HG03558 (cell line): ENCODE measurements around the gene DCBLD2.
"Not testable (repeated sequence)": the region's sequence is repeated elsewhere in the genome, so short reads cannot be mapped to it uniquely, and the experiment has no call there.

ENCODE experiments used
- ATAC-seq: cut with Tn5 transposase; IDR thresholded peaks from one replicate; pipeline ENCODE4 v1.9.1; 2021; ENCODE audit warnings: moderate number of reproducible peaks; ENCODE audit not compliant: unreplicated experiment; ENCODE audit errors: extremely low read depth

The DCBLD2 gene

DNA sequence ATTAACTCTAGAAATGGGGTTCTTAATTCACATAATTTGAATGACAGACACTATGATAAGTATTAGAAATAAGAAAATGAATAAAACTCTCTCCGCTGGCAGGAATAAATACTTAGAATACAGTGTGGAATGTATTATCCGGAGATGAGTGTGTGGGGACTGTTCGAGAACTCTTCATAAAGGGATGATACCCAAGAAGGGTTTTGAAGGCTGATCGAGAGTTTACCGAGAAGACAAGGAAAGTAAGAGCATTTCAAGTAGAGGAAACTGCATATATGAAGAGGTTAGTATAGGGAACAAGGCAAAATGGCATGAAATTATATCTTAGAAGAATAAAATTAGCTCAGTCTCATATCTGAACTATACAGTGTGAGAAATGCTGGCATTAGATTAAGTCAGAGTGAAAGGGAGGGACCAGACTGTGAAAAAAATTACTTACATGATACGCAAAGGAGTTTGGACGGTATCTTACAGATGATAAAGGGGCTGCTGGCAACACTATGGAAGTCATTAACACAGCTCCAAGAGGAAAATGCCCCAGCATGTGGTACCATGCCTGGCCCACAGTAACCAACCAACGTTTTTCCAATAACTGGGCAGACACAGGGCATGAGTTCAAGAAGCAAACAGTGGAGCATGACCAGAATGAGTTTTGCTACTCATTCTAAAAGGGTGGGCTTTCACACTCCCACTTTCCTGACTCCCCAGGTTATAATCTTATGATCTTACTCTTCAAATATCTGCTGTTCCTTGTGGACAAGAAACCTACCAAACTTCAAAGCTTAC is 6.5 kb downstream of the DCBLD2 start:
- no peak for ATAC-seq

GRCh38 chr3:98893740-98894139 is 7.8 kb downstream of the DCBLD2 start:
- no peak for ATAC-seq

DNA sequence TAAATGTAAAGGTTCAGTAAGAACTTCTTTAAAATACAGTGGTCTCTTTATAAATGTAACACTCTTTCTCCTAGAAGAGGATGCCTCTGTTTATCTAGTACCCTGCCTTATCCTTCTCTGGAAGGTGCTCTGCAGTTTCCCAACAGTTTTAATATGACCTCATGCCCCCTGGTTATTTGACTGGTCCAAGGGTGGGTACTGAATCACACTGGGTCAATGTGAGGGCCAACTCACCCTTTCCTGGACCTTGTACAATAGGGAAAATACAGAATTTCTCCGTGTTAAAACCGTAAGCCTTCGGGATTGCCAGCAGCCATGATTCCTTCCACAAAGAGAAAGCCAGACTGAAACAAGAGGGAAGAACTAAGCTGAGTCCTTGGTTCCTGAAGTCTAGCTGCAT is 9.2 kb downstream of the DCBLD2 start:
- ATAC-seq, result no peak

DNA sequence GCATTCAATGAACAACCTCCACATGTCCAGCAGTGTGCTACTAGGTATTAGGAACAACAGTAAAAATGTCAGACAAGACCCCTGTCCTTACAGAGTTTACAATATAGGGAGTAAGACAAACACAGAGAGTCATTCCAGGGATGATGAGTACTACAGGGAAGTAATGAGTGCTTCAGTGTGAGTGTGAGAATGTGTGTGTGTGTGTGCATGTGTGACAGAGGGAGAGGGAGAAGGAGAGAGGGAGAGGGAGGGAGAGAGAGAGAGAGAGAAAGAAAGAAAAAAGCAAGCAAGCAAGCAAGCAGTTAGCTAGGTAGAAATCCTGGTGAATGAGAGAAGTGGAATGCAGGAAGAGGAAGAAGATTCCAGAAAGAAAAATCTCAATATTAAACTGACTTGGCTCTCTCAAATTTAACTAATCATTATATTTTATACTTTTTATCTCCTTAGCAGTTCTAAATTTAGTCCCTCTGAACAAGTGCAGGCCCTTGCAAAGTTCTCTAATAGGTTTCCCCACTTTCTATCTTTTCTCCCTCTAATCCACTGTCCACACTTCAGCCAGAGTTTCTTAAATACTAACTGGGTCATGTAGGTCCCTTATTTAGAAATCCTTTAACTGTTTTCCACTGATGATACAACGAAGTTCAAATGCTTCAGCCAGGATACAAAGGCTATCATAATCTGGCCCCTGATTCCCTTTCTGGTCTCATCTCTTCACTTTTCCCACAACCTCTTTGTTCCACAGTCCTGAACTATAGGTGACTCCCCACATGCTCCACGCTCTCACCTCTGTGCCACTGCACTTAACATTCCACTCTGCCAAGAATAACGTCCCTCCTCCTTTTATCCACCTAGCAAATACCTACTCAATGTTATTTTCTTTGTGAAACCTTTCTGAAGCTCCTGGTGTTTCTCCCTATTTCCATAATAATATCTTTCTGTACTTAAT is 10.3 kb downstream of the DCBLD2 start:
- no peak for ATAC-seq

DNA sequence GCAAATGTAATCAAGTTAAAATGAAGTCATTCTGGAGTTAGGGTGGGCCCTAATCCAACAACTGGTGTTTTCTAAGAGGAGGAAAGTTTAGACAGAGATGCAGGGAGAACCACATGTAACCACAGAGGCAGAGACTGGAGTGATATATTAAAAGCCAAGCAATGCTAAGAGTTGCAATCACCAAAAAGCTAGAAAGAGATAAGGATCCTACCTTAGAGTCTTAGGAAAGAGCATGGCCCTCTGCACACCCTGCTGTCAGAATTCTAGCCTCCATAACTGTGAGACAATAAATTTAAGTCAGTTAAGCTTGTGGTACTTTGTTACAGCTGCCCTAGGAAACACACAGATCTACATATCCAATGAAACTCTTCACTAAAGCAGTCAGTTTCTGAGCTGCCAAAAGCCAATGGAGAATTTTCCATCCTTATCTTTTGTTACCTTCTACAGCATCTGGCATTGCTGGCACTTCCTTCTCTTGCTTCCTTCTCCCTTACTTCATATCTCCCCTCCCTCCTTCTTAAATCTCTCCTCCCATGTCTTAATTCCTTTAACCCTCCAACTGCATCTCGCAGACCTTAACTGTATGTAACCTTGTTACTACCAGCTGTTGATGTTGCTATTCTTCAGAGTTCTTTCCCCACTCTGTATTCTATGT is 11.2 kb downstream of the DCBLD2 start:
- ATAC-seq, result no peak

GRCh38 chr3:98887684-98888083 is 13.8 kb downstream of the DCBLD2 start:
- ATAC-seq, result no peak

DNA sequence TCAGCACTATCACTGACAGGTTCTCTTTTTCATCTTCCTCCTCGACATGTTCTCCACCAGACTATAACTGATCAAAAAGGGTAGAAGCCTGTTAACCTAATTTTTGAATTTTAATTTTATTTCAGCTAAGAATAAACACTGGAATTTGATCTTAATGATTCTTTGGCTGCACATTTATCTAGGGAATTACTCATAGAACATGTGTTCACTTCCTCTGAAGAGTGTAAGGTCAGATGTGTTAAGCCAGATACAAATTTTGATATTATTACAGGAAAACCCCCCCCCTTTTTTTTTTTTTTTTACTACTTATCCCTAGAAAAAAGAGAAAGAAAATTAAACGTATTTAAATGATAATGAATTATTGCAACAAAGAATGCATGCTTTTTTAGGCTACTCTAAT is 15.0 kb downstream of the DCBLD2 start:
- ATAC-seq, result no peak

DNA sequence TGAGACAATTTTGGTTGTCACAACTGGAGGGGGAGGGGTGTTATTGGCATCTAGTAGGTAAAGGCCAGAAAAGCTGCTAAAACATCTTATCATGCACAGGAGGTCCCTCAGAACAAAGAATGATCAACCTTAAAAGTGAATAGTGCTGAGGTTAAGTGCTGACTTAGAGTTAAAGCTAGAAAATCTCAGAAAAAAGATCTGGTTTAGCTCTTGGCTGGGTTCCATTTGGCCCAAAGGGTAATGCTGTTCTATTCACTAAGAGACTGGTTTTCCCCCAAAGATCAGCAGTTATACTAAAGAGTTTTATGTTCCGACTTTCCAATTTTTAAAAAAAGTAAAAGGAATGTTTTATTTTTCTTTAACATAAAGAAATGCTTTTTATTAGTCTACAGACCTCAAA is 15.6 kb downstream of the DCBLD2 start:
- no peak for ATAC-seq

DNA sequence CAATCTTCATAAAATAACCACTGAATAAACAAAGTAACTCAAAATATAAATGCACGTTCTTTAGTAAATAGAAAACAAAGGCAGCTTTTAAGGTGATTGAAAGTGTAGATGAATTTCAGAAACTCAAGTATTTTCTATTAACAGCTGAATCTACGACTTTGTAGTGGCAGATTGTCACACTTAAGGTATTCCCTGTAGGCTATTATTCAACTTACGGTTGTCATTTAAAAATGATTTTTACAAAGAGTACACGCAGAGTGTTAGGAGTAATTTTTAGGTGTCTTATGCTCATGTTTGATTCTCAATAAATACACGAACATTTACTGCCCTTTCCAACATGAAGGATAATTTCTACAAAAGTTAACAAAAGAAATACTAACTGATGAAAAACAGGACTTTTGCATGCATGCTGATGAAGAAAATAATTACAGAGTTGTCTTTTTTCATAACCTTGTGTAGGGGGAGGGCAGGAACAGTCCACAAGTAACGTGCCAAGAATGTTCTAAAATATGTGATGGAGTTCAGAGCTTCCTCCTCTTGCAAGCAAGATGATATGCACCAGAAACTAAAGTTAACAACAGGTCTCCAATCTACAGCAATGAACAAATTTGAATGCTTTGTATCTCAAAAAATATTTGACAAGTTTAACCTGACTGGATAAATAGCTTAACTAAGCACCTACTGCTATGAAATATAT is 16.7 kb downstream of the DCBLD2 start:
- no peak for ATAC-seq

GRCh38 chr3:98882614-98883333 is 18.7 kb downstream of the DCBLD2 start:
- ATAC-seq, result not testable (repeated sequence)

DNA sequence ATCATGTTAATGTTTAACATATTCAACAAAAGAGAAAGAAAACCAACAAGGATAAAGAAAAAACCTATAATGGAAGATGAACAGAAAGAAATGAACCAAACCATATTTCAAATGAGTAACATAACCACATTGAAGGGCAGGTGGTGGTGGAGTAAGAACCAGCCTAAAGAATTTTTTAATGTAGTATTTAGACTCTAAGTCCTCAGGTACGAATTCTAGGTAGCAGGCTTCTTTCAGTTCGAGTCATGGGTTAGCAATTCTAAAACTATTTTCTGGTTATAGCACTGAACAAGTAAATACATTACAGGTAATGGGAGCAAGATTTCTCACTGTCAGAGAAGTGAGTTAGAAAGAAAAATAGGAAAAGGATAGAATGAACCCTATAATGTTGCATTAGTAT is 24.4 kb downstream of the DCBLD2 start:
- ATAC-seq, result no peak

DNA sequence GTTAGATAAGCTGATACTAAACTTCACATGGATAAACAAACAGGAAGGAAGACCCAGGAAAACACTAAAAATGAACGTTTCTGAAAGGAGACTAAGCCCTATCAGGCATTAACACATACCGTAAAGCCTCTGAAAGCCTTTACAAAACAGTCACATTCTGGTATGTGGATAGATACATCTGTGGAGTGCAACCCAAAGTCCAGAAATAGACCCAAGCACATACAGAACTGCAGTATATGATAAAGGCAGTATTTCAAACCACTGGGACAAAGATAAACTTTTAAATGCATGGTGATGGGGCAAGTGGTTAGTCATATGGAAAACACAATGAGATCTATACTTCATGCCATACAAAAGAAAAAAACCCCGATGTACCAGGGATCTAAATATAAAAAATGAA is 26.0 kb downstream of the DCBLD2 start:
- no peak for ATAC-seq

DNA sequence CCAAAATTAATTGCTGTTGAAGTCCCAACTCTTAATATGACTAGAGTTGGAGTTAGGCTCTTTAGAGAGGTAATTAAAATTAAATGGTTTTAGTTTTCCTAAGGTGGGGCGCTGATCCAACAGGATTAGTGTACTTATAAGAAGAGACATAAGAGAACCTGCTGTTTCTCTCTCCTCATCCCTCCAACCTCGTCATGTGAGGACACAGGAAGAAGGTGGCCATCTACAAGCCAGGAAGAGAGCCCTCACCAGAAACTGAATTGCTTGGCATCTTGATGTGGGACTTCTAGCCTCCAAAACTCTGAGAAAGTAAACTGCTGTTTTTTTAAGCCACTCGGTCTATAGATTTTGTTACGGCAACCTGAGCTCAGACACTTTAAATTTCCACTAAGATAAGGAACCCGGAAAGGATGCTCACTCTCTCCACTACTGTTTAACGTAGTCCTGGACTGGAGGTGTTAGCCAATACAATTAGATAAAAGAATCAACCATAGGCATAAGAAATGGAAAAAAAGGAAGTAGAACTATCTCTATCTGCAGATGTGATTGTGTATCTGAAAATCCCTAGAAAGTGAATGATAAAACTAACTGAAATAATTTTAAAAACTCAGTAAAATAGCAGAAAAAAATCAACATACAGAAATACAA is 26.8 kb downstream of the DCBLD2 start:
- ATAC-seq, result no peak

- ATAC-seq, result no peak
Observed at GRCh38 chr3:98869391-98869790, 32.1 kb downstream of the DCBLD2 start.

- not testable (repeated sequence) for ATAC-seq
Observed at GRCh38 chr3:98857971-98858370, 43.5 kb downstream of the DCBLD2 start.

DNA sequence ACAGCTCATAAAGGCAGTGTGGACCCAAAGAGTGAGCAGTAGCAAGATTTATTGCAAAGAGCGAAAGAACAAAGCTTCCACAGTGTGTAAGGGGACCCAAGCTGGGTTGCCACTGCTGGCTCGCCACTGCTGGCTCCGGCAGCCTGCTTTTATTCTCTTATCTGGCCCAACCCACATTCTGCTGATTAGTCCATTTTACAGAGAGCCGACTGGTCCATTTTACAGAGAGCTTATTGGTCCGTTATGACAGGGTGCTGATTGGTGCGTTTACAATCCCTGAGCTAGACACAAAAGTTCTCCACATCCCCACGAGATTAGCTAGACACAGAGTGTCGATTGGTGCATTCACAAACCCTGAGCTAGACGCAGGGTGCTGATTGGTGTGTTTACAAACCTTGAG is 44.2 kb downstream of the DCBLD2 start:
- not testable (repeated sequence) for ATAC-seq

DNA sequence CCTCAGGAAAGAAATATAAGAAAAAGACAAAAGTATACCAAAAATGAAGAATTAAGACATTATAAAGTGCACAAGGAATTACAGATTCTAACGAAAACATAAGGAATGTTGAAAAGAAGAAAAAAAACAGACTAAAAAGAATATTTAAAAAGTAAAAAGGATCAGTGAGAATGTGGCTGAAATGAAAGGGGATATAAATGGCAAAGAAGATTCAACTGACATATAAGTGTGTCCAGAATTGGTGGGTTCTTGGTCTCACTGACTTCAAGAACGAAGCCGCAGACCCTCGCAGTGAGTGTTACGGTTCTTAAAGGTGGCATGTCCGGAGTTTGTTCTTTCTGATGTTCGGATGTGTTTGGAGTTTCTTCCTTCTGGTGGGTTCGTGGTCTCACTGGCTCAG is 44.8 kb downstream of the DCBLD2 start:
- no peak for ATAC-seq

- no peak for ATAC-seq
Observed at GRCh38 chr3:98855806-98856400, 45.6 kb downstream of the DCBLD2 start.

- ATAC-seq, result no peak
Observed at GRCh38 chr3:98848108-98848507, 53.4 kb downstream of the DCBLD2 start.
